ENCODE data around the gene IL1RAPL1. TPM values are rescaled to one million over a fixed set of nuclear protein-coding genes. Genes with fewer than 3 reads are reported as not detected.
A peak's percentile ranks its signal among the peaks of the same experiment; 100 is the strongest.

IL1RAPL1 gene
- total RNA-seq, 2 donors from 2014 or later, result not detected

- Mint-ChIP-seq H3K27me3 (ENCODE audit: low read depth) (no peaks in the 10 kb centered on the region), H3K27ac (no peak overlapping the region), H3K4me3 (no peak overlapping the region), H3K9me3 (peaks cover 0 to 7% of the 10 kb centered on the region in 2 donors), H3K4me1 (ENCODE audit: low read depth) (no peaks in the 10 kb centered on the region), H3K36me3 (ENCODE audit: insufficient read depth in 2 of 2) (no peaks in the 10 kb centered on the region)
- ATAC-seq (replicated peaks in 1 of 2) (no peak), DNase-seq (no peak)
Observed at GRCh38 chrX:28651186-28651585, 63.9 kb downstream of the IL1RAPL1 start.

- Mint-ChIP-seq H3K36me3 (ENCODE audit: insufficient read depth in 2 of 2) (peaks cover 0 to 3% of the 10 kb centered on the region in 2 donors), H3K9me3 (peaks cover 2 to 3% of the 10 kb centered on the region in 2 donors), H3K27ac (no peak overlapping the region), H3K4me3 (no peak overlapping the region), H3K4me1 (ENCODE audit: low read depth) (no peaks in the 10 kb centered on the region), H3K27me3 (ENCODE audit: low read depth) (peaks cover 6% of the 10 kb centered on the region)
- DNase-seq (peak in 1 of 2 donors; percentile 1), ATAC-seq (replicated peaks in 1 of 2) (no peak)
Observed at GRCh38 chrX:28659269-28659668, 72.0 kb downstream of the IL1RAPL1 start.

GRCh38 chrX:28665778-28666177 lies 78.5 kb downstream of the IL1RAPL1 start:
- Mint-ChIP-seq H3K4me3 (no peak overlapping the region), H3K9me3 (peaks cover 2% of the 10 kb centered on the region in 2 donors), H3K27ac (no peak overlapping the region), H3K36me3 (ENCODE audit: insufficient read depth in 2 of 2) (no peaks in the 10 kb centered on the region), H3K27me3 (ENCODE audit: low read depth) (no peaks in the 10 kb centered on the region), H3K4me1 (ENCODE audit: low read depth) (no peaks in the 10 kb centered on the region)
- ATAC-seq (replicated peaks in 1 of 2) (no peak), DNase-seq (no peak)

GRCh38 chrX:28668303-28668702 lies 81.1 kb downstream of the IL1RAPL1 start:
- Mint-ChIP-seq H3K27me3 (ENCODE audit: low read depth) (peaks cover 5% of the 10 kb centered on the region), H3K4me3 (no peak overlapping the region), H3K36me3 (ENCODE audit: insufficient read depth in 2 of 2) (no peaks in the 10 kb centered on the region), H3K4me1 (ENCODE audit: low read depth) (no peaks in the 10 kb centered on the region), H3K27ac (no peak overlapping the region), H3K9me3 (peaks cover 0 to 2% of the 10 kb centered on the region in 2 donors)
- DNase-seq, result no peak
- ATAC-seq (replicated peaks in 1 of 2), result no peak

GRCh38 chrX:28668957-28669356 lies 81.7 kb downstream of the IL1RAPL1 start:
- no peak for DNase-seq
- Mint-ChIP-seq H3K27ac (no peak overlapping the region), H3K36me3 (ENCODE audit: insufficient read depth in 2 of 2) (no peaks in the 10 kb centered on the region), H3K27me3 (ENCODE audit: low read depth) (peaks cover 5% of the 10 kb centered on the region), H3K9me3 (peaks cover 0 to 2% of the 10 kb centered on the region in 2 donors), H3K4me1 (ENCODE audit: low read depth) (no peaks in the 10 kb centered on the region), H3K4me3 (no peak overlapping the region)
- ATAC-seq (replicated peaks in 1 of 2), result no peak

- ATAC-seq (replicated peaks in 1 of 2), result no peak
Observed at GRCh38 chrX:28670074-28670473, 82.8 kb downstream of the IL1RAPL1 start.

GRCh38 chrX:28675173-28675572 lies 87.9 kb downstream of the IL1RAPL1 start:
- Mint-ChIP-seq H3K4me1 (ENCODE audit: low read depth) (no peaks in the 10 kb centered on the region), H3K4me3 (no peak overlapping the region), H3K36me3 (ENCODE audit: insufficient read depth in 2 of 2) (no peaks in the 10 kb centered on the region)

More at GRCh38 chrX:28670074-28670473, 82.8 kb downstream of the IL1RAPL1 start:
- H3K36me3 Mint-ChIP-seq (ENCODE audit: insufficient read depth in 2 of 2), result no peaks in the 10 kb centered on the region
- no peak overlapping the region for H3K4me3 Mint-ChIP-seq
- no peak overlapping the region for H3K27ac Mint-ChIP-seq
- no peak for DNase-seq
- no peaks in the 10 kb centered on the region for H3K4me1 Mint-ChIP-seq (ENCODE audit: low read depth)
- H3K9me3 Mint-ChIP-seq, result peaks cover 0 to 2% of the 10 kb centered on the region in 2 donors
- peaks cover 5% of the 10 kb centered on the region for H3K27me3 Mint-ChIP-seq (ENCODE audit: low read depth)

GRCh38 chrX:28693101-28693500 lies 105.9 kb downstream of the IL1RAPL1 start:
- Mint-ChIP-seq H3K27me3 (ENCODE audit: low read depth) (no peaks in the 10 kb centered on the region), H3K4me3 (no peak overlapping the region), H3K4me1 (ENCODE audit: low read depth) (no peaks in the 10 kb centered on the region), H3K9me3 (peaks cover 2 to 14% of the 10 kb centered on the region in 2 donors), H3K36me3 (ENCODE audit: insufficient read depth in 2 of 2) (peaks cover 0 to 1% of the 10 kb centered on the region in 2 donors), H3K27ac (no peak overlapping the region)
- no peak for ATAC-seq (replicated peaks in 1 of 2)
- no peak for DNase-seq

More at GRCh38 chrX:28675173-28675572, 87.9 kb downstream of the IL1RAPL1 start:
- ATAC-seq (replicated peaks in 1 of 2) (no peak), DNase-seq (no peak)
- Mint-ChIP-seq H3K27ac (no peak overlapping the region), H3K27me3 (ENCODE audit: low read depth) (peaks cover 5% of the 10 kb centered on the region), H3K9me3 (peaks cover 2% of the 10 kb centered on the region in 2 donors)

GRCh38 chrX:28697732-28698131 lies 110.5 kb downstream of the IL1RAPL1 start:
- Mint-ChIP-seq H3K27me3 (ENCODE audit: low read depth) (no peaks in the 10 kb centered on the region), H3K27ac (no peak overlapping the region), H3K9me3 (peaks cover 0 to 5% of the 10 kb centered on the region in 2 donors), H3K4me1 (ENCODE audit: low read depth) (no peaks in the 10 kb centered on the region), H3K36me3 (ENCODE audit: insufficient read depth in 2 of 2) (no peaks in the 10 kb centered on the region), H3K4me3 (no peak overlapping the region)
- DNase-seq (no peak), ATAC-seq (replicated peaks in 1 of 2) (no peak)

- no peak for ATAC-seq (replicated peaks in 1 of 2)
- H3K9me3 Mint-ChIP-seq, result peaks cover 0 to 2% of the 10 kb centered on the region in 2 donors
Observed at GRCh38 chrX:28701222-28701621, 114.0 kb downstream of the IL1RAPL1 start.

GRCh38 chrX:28706964-28707363 lies 119.7 kb downstream of the IL1RAPL1 start:
- Mint-ChIP-seq H3K27ac (no peak overlapping the region), H3K9me3 (peaks cover 0 to 2% of the 10 kb centered on the region in 2 donors), H3K27me3 (ENCODE audit: low read depth) (no peaks in the 10 kb centered on the region), H3K36me3 (ENCODE audit: insufficient read depth in 2 of 2) (peaks cover 0 to 1% of the 10 kb centered on the region in 2 donors), H3K4me1 (ENCODE audit: low read depth) (no peaks in the 10 kb centered on the region), H3K4me3 (no peak overlapping the region)
- no peak for ATAC-seq (replicated peaks in 1 of 2)
- no peak for DNase-seq

More at GRCh38 chrX:28701222-28701621, 114.0 kb downstream of the IL1RAPL1 start:
- no peak for DNase-seq
- Mint-ChIP-seq H3K27ac (no peak overlapping the region), H3K36me3 (ENCODE audit: insufficient read depth in 2 of 2) (no peaks in the 10 kb centered on the region), H3K4me1 (ENCODE audit: low read depth) (no peaks in the 10 kb centered on the region), H3K27me3 (ENCODE audit: low read depth) (no peaks in the 10 kb centered on the region), H3K4me3 (no peak overlapping the region)

GRCh38 chrX:28709421-28709820 lies 122.2 kb downstream of the IL1RAPL1 start:
- no peak for DNase-seq
- Mint-ChIP-seq H3K4me1 (ENCODE audit: low read depth) (no peaks in the 10 kb centered on the region), H3K36me3 (ENCODE audit: insufficient read depth in 2 of 2) (peaks cover 0 to 1% of the 10 kb centered on the region in 2 donors), H3K27ac (no peak overlapping the region), H3K9me3 (no peaks in the 10 kb centered on the region), H3K4me3 (no peak overlapping the region), H3K27me3 (ENCODE audit: low read depth) (no peaks in the 10 kb centered on the region)
- no peak for ATAC-seq (replicated peaks in 1 of 2)

- Mint-ChIP-seq H3K4me3 (no peak overlapping the region), H3K9me3 (peaks cover 0 to 5% of the 10 kb centered on the region in 2 donors), H3K36me3 (ENCODE audit: insufficient read depth in 2 of 2) (peaks cover 0 to 2% of the 10 kb centered on the region in 2 donors)
Observed at GRCh38 chrX:28717864-28718263, 130.6 kb downstream of the IL1RAPL1 start.

GRCh38 chrX:28718450-28718849 lies 131.2 kb downstream of the IL1RAPL1 start:
- no peak for DNase-seq
- Mint-ChIP-seq H3K4me1 (ENCODE audit: low read depth) (no peaks in the 10 kb centered on the region), H3K27ac (no peak overlapping the region), H3K4me3 (no peak overlapping the region), H3K27me3 (ENCODE audit: low read depth) (no peaks in the 10 kb centered on the region), H3K36me3 (ENCODE audit: insufficient read depth in 2 of 2) (peaks cover 0 to 2% of the 10 kb centered on the region in 2 donors), H3K9me3 (peaks cover 0 to 7% of the 10 kb centered on the region in 2 donors)
- ATAC-seq (replicated peaks in 1 of 2), result no peak

More at GRCh38 chrX:28717864-28718263, 130.6 kb downstream of the IL1RAPL1 start:
- ATAC-seq (replicated peaks in 1 of 2) (no peak), DNase-seq (no peak)
- Mint-ChIP-seq H3K27me3 (ENCODE audit: low read depth) (no peaks in the 10 kb centered on the region), H3K4me1 (ENCODE audit: low read depth) (no peaks in the 10 kb centered on the region), H3K27ac (no peak overlapping the region)
